Measurements from ENCODE around the gene ABI2.
"Not testable (repeated sequence)": the region's sequence is repeated elsewhere in the genome, so short reads cannot be mapped to it uniquely, and the experiment has no call there.

Gene ABI2

DNA sequence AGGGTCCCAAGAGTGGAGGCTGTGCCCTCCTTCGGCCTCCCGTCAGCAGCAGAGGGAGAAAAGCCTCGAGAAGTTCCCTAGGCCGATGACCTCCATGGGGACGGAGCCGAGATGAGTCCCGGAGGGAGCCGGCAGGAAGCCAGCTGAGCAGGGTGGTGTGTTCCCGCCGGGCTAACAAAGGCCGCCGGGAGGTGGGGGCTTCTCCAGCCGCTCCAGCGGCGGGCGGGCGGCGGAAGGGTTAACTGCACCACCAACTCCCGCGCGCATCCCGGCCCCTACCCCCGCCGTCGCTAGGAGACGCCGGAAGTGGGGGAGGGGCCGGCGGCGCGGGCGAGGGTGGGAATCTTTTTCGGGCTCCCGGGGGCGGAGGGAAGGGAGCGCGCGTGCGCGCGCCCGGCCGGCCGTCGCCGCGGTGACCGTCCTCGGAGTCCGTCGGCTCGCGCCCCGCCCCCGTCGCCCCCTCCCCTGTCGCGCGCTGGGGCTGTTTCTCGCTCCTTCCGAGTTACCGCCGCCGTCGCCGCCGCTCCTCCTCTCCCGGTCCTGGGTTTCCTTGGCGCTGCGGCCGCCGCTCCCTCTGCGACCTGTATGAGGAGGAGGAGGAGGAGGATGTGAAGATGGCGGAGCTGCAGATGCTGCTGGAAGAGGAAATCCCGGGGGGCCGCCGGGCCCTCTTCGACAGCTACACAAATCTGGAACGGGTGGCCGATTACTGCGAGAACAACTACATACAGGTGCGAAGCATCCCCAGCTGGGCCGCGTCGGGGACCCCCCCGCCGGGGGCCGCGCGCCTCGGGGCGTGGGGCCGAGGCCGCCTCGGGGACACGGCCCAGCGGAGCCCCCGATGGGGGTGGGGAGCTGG lies at the start of gene ABI2:
ABI2 (plus strand) TSS at position 494 of the 859 bp plus-strand sequence; CDS start at position 615, 121 bp downstream.
- FAIRE-seq: no peak

GRCh38 chr2:203279288-203279687 lies 48.9 kb upstream of the ABI2 start:
- no peak for FAIRE-seq

- no peak for FAIRE-seq
These were observed 47.6 kb upstream of the ABI2 start for GRCh38 chr2:203280428-203281064.

DNA sequence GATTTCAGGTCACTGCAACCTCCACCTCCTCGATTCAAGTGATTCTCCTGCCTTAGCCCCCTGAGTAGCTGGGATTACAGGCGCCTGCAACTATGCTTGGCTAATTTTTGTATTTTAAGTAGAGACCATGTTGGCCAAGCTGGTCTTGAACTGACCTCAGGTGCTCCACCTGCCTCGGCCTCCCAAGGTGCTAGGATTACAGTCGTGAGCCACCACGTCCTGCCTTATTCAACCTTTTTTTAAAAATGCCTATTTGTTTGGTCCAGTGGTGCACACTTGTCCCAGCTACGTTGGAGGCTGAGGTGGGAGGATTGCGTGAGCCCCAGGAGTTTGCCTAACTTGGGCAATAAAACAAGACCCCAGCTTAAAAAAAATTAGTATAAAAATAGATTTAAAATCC lies 46.1 kb upstream of the ABI2 start:
- no peak for FAIRE-seq

GRCh38 chr2:203286532-203286931 lies 41.7 kb upstream of the ABI2 start:
- no peak for FAIRE-seq

GRCh38 chr2:203301667-203302066 lies 26.5 kb upstream of the ABI2 start:
- FAIRE-seq: no peak

- not testable (repeated sequence) for FAIRE-seq
These were observed 25.6 kb upstream of the ABI2 start for GRCh38 chr2:203302586-203302985.

DNA sequence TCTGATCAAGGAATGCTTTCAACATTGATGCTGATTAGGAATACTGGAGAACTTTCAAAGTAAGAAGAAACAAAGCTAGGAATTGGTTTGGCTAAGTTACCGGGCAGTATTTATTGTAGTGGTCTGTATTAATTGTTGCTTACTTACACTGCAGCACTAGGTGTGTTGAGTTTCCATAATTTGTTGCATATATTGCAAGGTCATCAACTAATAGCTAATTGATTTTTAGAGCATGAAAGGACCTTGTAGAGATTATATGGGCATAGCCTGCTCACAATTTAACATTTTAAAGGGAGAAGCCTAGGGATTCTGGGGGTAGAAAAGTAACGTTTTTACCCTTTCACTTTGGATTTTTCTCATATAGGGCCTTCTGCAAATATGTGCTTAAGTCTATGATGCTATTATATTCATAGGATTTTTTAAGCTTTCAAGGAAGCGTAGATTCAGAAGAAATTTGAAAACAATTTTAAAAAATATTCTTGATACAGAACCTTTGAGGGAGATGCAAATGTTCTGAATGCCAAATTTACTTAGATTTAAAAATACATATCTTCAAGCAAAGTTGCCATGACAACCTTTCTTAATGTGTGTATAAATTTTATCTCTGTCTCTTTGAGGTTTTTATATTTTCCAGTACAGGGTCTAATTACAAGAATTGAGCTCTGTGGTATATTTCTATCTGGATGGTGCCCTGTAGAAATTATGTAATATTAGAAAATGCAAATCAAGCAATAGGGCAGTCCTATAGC lies 17.3 kb upstream of the ABI2 start:
- FAIRE-seq: no peak

GRCh38 chr2:203326356-203326755 lies 1.8 kb upstream of the ABI2 start:
- FAIRE-seq: no peak

DNA sequence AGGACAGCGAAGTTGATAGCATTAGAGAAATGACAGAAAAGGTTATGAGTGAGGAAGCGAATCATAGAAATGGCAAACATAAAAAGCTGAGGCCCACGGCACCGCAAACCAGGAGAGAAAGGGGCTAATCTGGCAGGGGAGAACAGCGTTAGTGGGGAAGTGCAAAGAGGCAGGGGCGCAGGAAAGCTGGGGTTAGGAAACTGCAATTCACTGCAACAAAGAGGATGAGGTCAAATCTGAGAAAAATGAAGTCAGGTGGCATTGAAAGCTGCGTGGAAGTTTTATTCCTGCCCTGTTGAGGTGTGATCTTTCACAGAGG lies 653 bp upstream of the ABI2 start:
- no peak for FAIRE-seq

GRCh38 chr2:203328760-203329540 lies 756 bp downstream of the ABI2 start:
- no peak for FAIRE-seq

- FAIRE-seq: no peak
These were observed 2.2 kb downstream of the ABI2 start for GRCh38 chr2:203330434-203330833.

- no peak for FAIRE-seq
These were observed 10.1 kb downstream of the ABI2 start for GRCh38 chr2:203338322-203338721.

GRCh38 chr2:203340791-203341487 lies 12.7 kb downstream of the ABI2 start:
- FAIRE-seq: no peak

DNA sequence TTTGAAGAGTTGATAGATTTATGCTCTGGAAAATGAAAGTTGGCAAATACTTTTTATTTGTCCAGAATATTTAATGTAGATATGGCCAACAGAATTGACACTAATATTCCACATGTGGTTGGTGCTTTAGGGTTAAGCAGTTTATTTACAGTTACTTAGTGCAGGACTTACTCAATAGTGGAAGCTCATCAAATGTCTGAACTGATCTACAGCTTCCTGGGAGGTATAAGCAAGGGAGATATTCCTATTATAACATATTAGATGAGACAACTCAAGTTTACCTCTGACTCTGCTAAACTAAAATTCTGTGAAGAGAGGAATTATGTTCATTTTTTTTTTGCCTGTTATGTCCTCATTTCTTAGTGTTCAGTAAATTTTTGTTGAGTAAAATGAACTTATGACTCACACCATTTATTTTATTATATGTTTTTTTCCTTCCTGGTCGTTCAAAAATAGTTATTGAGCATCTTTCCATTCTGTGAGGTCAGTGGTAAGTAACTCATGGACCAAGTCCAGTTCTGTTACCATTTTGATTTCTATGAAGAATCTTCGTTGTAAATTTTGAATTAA lies 13.6 kb downstream of the ABI2 start:
- FAIRE-seq: no peak

DNA sequence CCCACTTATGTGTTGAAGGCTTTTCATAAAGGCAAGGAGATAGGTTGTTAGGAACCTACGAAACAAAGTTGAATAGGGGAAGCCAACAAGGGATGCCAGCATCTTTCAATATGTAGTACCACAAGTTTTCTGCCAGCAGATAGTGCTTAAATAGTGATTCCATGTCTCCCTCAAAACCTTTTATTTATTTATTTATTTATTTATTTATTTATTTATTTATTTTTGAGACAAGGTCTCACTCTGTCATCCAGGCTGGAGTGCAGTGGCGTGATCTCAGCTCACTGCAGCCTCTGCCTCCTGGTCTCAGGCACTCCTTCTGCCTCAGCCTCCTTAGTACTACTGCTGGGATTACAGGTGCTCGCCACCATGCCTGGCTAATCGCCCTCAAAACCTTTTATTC lies 14.2 kb downstream of the ABI2 start:
- not testable (repeated sequence) for FAIRE-seq

DNA sequence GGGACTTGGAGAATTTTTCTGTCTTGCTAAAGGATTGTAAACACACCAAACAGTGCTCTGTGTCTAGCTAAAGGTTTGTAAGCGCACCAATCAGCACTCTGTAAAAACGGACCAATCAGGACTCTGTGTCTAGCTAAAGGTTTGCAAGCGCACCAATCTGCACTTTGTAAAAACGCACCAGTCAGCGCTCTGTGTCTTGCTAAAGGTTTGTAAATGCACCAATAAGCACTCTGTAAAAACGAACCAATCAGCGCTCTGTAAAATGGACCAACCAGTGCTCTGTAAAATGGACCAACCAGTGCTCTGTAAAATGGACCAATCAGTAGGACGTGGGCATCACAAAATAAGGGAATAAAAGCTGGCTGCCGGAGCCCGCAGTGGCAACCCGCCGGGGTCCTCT lies 16.5 kb downstream of the ABI2 start:
- no peak for FAIRE-seq

DNA sequence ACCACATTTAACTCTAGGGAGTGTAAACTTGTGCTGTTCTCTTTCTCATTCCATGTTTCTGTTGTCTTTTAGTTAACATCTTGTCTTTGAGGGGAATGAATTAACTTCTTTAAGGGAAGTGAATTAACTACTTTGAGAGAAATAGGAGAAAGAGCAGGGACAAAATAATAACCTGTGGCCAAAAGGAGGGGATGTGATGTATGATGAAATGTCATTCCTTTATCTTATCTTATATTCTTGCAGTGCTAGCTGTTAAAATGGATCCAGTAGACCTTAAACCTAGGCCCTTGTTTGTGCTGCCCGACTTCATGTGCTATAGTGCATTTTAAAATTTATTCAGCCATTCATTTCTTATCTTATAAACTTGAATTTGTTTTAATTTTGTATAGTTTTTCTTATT lies 18.4 kb downstream of the ABI2 start:
- FAIRE-seq: no peak

DNA sequence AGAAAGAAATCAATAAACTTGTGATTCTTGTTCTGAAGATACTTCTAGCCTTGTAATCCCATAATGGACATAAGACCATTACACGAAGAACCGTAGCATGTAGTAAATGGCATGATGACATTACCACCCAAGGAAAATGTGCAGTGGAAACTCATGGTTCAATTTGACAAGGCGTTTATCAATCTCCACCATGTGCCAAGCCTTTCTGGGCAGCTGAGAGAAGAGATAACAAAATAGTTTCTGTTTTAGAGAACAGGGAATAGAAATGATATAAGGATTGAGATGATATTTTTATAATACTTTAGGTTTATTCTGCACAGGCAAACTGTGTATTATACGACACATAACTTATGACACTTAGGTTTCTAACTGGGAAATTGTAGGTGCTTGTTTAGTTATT lies 19.2 kb downstream of the ABI2 start:
- FAIRE-seq: no peak

GRCh38 chr2:203352604-203353255 lies 24.5 kb downstream of the ABI2 start:
- FAIRE-seq: peak; percentile 19

DNA sequence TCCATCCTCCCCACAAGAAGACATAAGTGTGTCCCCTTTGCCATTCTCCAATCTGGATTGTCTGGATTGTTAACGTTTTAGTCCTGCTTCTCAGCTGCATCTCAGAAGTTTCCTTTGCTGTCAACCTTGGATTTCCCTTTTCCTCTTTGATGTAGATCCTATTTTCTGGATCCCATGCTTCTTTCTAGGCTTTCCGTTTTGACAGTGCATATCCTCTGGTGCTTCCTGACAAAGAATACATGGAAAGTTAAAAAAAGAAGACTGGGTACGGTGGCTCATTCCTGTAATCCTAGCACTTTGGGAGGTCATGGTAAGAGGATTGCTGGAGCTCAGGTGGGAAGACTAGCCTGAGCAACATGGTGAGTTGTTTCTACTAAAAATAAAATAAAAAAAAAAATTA lies 26.8 kb downstream of the ABI2 start:
- FAIRE-seq: no peak

- no peak for FAIRE-seq
These were observed 31.3 kb downstream of the ABI2 start for GRCh38 chr2:203359450-203359849.
